Suprapubic skin (tissue), 4 donors: ENCODE data around the gene MYLK4.

Source experiments
- CTCF ChIP-seq, 2 donors: fragments of 200-600 bp in 1 of 2; fragments of 450-650 bp in 1 of 2; sonication (generic) in 1 of 2; IDR thresholded peaks; one replicate each; pipeline ENCODE4 v1.5.1; 2016 to 2019; ENCODE audit warnings: antibody characterized with exemption in 2 of 2, mild to moderate bottlenecking in 1 of 2, moderate library complexity in 1 of 2
- EP300 ChIP-seq: sonication (generic); formaldehyde crosslinking; IDR thresholded peaks from one replicate; pipeline ENCODE4 v1.6.1; 2017; ENCODE audit warnings: antibody characterized with exemption
- POLR2A ChIP-seq, 2 donors: fragments of 450-650 bp; IDR thresholded peaks; one replicate each; pipeline ENCODE4 v1.6.1; 2017; ENCODE audit warnings: antibody characterized with exemption in 2 of 2, mild to moderate bottlenecking in 2 of 2, moderate library complexity in 2 of 2
- POLR2AphosphoS5 ChIP-seq, 3 donors: sonication (generic); formaldehyde crosslinking; IDR thresholded peaks; one replicate each; pipeline ENCODE4 v1.6.1; 2017; ENCODE audit warnings: antibody characterized with exemption in 3 of 3

GRCh38 chr6:2667617-2668016 is 83.1 kb downstream of the MYLK4 start:
- TF ChIP-seq CTCF (IDR thresholded peaks at IDR 0.05) (no peak), POLR2A (IDR thresholded peaks at IDR 0.05) (no peak), POLR2AphosphoS5 (IDR thresholded peaks at IDR 0.05) (no peak), EP300 (no peak)
